Measurements from ENCODE around the gene ADGRV1.

DNA sequence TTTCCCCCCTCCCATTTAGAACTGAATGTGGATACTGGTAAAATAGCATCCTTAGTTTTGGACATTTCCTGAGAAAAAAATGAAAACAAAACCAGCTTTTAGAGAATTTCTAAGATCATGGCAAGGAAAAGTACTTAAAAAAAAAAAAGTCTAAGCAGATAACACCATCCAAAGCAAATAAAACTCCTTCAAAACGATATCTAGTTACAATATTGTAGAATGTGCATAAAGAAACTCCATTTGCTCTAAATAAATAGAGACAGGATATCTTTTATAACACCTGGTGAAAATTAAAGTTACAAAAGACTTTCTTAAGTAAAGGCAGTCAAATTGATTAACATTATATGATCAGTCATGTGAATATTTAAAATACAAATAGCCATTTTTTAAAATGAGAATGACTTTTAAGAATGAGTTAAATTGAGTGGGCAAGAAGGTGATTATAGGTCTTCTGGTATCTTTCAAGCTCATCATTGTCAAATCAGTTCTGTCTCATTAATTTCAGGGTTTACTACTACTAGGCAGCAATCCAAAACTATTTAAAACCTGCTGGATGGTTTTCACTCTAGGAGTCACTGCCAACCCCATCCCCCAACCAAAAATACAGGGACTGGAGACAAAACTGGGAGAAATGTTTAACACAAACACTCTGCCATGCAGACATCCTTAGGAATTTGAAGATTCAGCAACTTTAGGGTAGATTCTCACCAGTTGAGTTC, 382.6 kb downstream of the ADGRV1 start:
- TF ChIP-seq, protein P1, sequence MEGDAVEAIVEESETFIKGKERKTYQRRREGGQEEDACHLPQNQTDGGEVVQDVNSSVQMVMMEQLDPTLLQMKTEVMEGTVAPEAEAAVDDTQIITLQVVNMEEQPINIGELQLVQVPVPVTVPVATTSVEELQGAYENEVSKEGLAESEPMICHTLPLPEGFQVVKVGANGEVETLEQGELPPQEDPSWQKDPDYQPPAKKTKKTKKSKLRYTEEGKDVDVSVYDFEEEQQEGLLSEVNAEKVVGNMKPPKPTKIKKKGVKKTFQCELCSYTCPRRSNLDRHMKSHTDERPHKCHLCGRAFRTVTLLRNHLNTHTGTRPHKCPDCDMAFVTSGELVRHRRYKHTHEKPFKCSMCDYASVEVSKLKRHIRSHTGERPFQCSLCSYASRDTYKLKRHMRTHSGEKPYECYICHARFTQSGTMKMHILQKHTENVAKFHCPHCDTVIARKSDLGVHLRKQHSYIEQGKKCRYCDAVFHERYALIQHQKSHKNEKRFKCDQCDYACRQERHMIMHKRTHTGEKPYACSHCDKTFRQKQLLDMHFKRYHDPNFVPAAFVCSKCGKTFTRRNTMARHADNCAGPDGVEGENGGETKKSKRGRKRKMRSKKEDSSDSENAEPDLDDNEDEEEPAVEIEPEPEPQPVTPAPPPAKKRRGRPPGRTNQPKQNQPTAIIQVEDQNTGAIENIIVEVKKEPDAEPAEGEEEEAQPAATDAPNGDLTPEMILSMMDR (IDR thresholded peaks at IDR 0.05), result no peak
- TF ChIP-seq POLR2A (IDR thresholded peaks at IDR 0.05) (no peak), POLR2AphosphoS5 (IDR thresholded peaks at IDR 0.05) (no peak)
